Measurements from ENCODE around the gene STOML1. TPM values are rescaled to one million over a fixed set of nuclear protein-coding genes. Genes with fewer than 3 reads are reported as not detected.

Gene STOML1
- total and polyA plus RNA-seq, 9 of the 15 experiments (the other 6 are each of a cell fraction or from before 2014, with no cell fraction given) = 0.25 to 9.7 (median 4.6) TPM

- TF ChIP-seq CEBPZ (IDR thresholded peaks at IDR 0.05; ENCODE audit: borderline replicate concordance, low read depth, low read length) (no peak), WHSC1 (IDR thresholded peaks at IDR 0.05; ENCODE audit: low read length) (no peak), SMAD3 (CRISPR knock-in tag; conservative IDR thresholded peaks at IDR 0.05) (no peak), STAT6 (CRISPR knock-in tag; IDR thresholded peaks at IDR 0.05) (no peak; the same call in 1 of the 2 replicates), ZNF766 (CRISPR knock-in tag; conservative IDR thresholded peaks at IDR 0.05) (peak; percentile 74), SETDB1 (IDR thresholded peaks at IDR 0.05; ENCODE audit: low read length) (no peak), ZNF609 (CRISPR knock-in tag; IDR thresholded peaks at IDR 0.05; ENCODE audit: borderline replicate concordance) (no peak), ZNF699 (CRISPR knock-in tag; IDR thresholded peaks at IDR 0.05; ENCODE audit: insufficient replicate concordance) (no peak), ZNF24 (IDR thresholded peaks at IDR 0.05) (peak; percentile 46; the same call in 1 of the 2 replicates), ELF4 (CRISPR knock-in tag; IDR thresholded peaks at IDR 0.05) (no peak), MXD1 (CRISPR knock-in tag; IDR thresholded peaks at IDR 0.05; ENCODE audit: borderline replicate concordance, poor library complexity, severe bottlenecking) (peak; percentile 70), FOXM1 (IDR thresholded peaks at IDR 0.05; ENCODE audit: low read depth) (peak; percentile 42), FOXM1 (CRISPR knock-in tag; IDR thresholded peaks at IDR 0.05; ENCODE audit: low read depth) (no peak), NEUROD1 (IDR thresholded peaks at IDR 0.05; ENCODE audit: borderline replicate concordance, low read depth, low read length, partially characterized antibody) (peak; percentile 57)
Observed at GRCh38 chr15:73991726-73992593, at the start of gene STOML1 (continued).
